Measurements from ENCODE around the gene TMEM150B. TPM values are rescaled to one million over a fixed set of nuclear protein-coding genes. Genes with fewer than 3 reads are reported as not detected.
A peak's percentile ranks its signal among the peaks of the same experiment; 100 is the strongest.

Gene TMEM150B
- total and polyA plus RNA-seq, 2 of the 13 experiments (the other 11 are each of a cell fraction or from before 2014, with no cell fraction given): 1.3 to 1.8 TPM

DNA sequence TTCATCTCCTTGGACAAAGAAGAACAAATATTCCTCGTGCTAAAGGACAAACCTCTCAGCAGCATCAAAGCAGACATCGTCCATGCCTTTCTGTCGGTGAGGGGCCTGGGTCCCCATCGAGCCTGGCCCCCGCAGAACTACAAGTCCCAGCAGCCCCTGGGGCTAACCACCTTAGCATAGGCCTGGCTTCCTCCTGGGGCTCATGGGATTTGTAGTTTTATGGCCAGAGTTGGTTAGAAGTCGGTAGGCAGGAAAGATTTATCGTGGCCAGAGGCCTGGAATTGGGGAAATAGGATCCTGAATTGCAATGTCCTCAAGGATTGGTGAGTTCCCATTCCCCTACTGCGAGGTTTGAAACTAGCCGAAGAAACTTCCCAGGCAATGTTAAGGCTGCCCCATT is 19.6 kb downstream of the TMEM150B start (continued):
- 0 out of 2 replicates have a peak, but pooled peaks have one; percentile 18 for TF ChIP-seq FOXK1 (CRISPR knock-in tag; IDR thresholded peaks at IDR 0.05; ENCODE audit: borderline replicate concordance, low read depth)
- TF ChIP-seq FOSL2 (CRISPR knock-in tag; IDR thresholded peaks at IDR 0.05): 0 out of 2 replicates have a peak, but pooled peaks have one; percentile 13
- TF ChIP-seq SALL1 (CRISPR knock-in tag; IDR thresholded peaks at IDR 0.05): peak; percentile 17; the same call in 1 of the 2 replicates
- TF ChIP-seq ELF1 (CRISPR knock-in tag; IDR thresholded peaks at IDR 0.05): peak; percentile 47; the same call in 1 of the 2 replicates
- peak; percentile 93 for TF ChIP-seq HCFC1 (IDR thresholded peaks at IDR 0.05; ENCODE audit: low read depth, low read length)

DNA sequence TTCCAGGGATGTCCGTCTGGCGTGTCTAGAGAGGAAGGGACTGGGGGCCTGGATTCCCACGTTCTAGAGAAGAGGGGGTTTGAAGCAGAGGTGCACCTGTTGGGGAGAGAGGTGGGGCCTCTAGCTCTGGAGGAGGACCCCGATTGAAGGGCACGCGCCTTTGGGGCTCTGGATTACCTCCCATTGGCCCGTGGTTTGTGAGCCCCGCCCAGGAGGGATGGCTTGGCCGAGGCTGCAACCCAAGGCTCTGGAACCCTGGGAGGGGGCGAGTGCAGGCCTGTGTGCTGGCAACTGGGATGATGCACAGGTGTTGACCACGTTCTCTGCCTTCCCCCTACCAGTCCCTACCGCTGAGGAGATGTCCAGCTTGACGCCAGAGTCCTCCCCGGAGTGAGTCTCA is 20.2 kb downstream of the TMEM150B start:
- Histone ChIP-seq H3K4me2 (ENCODE audit: low read depth, low read length) (no peak overlapping the region), H3K36me3 (replicated peaks in 1 of 2; ENCODE audit: control insufficient read depth in 1 of 2, insufficient read depth in 2 of 2, low read length in 2 of 2) (no peaks in the 10 kb centered on the region), H3K27me3 (ENCODE audit: control insufficient read depth in 1 of 2, insufficient read depth in 2 of 2, low read length in 2 of 2) (peaks cover 0 to 10% of the 10 kb centered on the region in 2 experiments; a peak in 2 of 5 replicates), H2AFZ (ENCODE audit: low read length) (no peak overlapping the region), H3K27ac (ENCODE audit: extremely low read length, insufficient read depth, low read length) (no peak overlapping the region), H4K20me1 (ENCODE audit: insufficient read depth, low read length) (no peaks in the 10 kb centered on the region), H3K4me3 (replicated peaks in 1 of 3; ENCODE audit: insufficient read depth in 1 of 3, low read depth in 2 of 3, low read length in 3 of 3) (no peak overlapping the region), H3K9ac (ENCODE audit: insufficient read depth, low read depth, low read length) (no peak overlapping the region), H3K79me2 (ENCODE audit: insufficient read depth, low read length) (no peaks in the 10 kb centered on the region), H3K4me1 (ENCODE audit: insufficient read depth, low read length) (peaks cover 23% of the 10 kb centered on the region), H3K9me3 (ENCODE audit: low read length) (no peaks in the 10 kb centered on the region)
- intact Hi-C loops (cut with micrococcal nuclease; ENCODE audit: unreplicated experiment) (no loop called here), in situ Hi-C loops (cut with HindIII; ENCODE audit: extremely low pct_ligation_motif_present, low pct_unique_long_range_greater_than_20kb) (loop anchor here (5.0 kb wide), 1 partner anchor 112 kb away; no protein-coding TSS in a partner anchor)
- no TSS peak for BruUV-seq (replicated peaks)
- FAIRE-seq: no peak
- CTCF ChIA-PET (ENCODE audit: low intra/inter-chr PET ratio, low total read pairs): no interaction called here
- WGBS (ENCODE audit: low lambda C conversion rate): 61% methylated on average over 10 of the region's 14 CpGs
- ATAC-seq: no peak
- no peak for DNase-seq (ENCODE audit: low spot score)
- 0 out of 2 replicates have a peak, but pooled peaks have one; percentile 26 for TF ChIP-seq ZNF263 (CRISPR knock-in tag; IDR thresholded peaks at IDR 0.05)
- TF ChIP-seq, protein P1, sequence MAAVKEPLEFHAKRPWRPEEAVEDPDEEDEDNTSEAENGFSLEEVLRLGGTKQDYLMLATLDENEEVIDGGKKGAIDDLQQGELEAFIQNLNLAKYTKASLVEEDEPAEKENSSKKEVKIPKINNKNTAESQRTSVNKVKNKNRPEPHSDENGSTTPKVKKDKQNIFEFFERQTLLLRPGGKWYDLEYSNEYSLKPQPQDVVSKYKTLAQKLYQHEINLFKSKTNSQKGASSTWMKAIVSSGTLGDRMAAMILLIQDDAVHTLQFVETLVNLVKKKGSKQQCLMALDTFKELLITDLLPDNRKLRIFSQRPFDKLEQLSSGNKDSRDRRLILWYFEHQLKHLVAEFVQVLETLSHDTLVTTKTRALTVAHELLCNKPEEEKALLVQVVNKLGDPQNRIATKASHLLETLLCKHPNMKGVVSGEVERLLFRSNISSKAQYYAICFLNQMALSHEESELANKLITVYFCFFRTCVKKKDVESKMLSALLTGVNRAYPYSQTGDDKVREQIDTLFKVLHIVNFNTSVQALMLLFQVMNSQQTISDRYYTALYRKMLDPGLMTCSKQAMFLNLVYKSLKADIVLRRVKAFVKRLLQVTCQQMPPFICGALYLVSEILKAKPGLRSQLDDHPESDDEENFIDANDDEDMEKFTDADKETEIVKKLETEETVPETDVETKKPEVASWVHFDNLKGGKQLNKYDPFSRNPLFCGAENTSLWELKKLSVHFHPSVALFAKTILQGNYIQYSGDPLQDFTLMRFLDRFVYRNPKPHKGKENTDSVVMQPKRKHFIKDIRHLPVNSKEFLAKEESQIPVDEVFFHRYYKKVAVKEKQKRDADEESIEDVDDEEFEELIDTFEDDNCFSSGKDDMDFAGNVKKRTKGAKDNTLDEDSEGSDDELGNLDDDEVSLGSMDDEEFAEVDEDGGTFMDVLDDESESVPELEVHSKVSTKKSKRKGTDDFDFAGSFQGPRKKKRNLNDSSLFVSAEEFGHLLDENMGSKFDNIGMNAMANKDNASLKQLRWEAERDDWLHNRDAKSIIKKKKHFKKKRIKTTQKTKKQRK (IDR thresholded peaks at IDR 0.05; ENCODE audit: low read length): no peak
- POLR2A ChIA-PET: no interaction called here

Measured in HepG2 (cell line).